HG03139 (cell line): Measurements from ENCODE around the gene PLXNA4.

Experiments
- ATAC-seq: cut with Tn5 transposase; IDR thresholded peaks from one replicate; pipeline ENCODE4 v1.9.1; 2021; ENCODE audit not compliant: unreplicated experiment

PLXNA4 gene

DNA sequence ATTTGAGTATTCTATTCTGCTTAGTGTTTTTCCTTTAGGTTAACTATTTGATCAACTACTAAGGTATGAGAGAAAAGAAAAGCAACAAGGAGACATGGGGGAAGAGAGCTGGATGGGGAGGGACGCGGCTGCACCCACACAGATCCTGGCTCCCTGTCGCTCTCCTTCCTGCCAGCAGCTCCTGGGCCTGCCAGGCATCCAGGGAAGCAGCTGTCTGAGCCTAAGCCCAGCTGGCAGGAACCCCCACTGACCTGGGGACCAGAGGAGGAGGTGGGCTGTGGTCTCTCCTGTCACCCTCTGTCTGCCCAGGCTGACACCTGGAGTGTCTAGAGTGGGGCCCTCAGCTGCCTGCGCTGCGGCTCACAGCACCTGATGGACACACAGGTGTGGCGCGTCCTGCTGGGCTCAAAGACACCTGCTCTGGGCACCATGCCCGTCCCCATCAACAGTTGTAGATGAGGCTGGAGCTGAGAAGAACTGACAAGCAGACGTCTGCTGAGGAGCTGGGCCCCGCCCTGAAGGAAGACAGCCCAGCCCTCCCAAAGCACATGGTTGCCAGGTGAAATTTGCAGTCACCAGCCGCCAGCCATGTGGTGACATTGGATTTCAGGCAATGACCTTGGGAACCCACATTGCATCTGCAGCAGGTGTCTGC, 207.9 kb downstream of the PLXNA4 start:
- ATAC-seq = no peak

- no peak for ATAC-seq
Measured at GRCh38 chr7:132367795-132368194, 208.5 kb downstream of the PLXNA4 start.

GRCh38 chr7:132367004-132367403, 209.3 kb downstream of the PLXNA4 start:
- ATAC-seq = no peak

DNA sequence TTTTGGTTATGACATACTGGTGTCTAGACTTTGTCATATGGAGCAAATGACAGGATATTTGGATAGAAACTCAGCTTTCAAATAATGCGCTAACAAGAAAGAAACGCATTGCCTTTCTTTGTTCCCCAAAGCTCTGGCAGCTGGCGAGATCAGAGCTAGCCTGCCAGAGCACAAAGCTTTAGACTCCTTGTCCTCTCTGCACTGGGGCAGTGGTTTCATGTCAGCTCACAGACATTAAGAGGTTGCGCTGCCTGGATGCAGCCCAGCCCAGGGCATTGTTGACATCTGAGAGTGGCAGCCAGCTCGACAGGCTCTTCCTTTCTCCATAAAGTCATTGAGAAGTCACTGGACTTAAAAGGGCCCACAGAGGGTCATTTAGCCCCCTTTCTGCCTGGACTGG, 212.0 kb downstream of the PLXNA4 start:
- no peak for ATAC-seq

GRCh38 chr7:132362059-132362458, 214.2 kb downstream of the PLXNA4 start:
- ATAC-seq = no peak

DNA sequence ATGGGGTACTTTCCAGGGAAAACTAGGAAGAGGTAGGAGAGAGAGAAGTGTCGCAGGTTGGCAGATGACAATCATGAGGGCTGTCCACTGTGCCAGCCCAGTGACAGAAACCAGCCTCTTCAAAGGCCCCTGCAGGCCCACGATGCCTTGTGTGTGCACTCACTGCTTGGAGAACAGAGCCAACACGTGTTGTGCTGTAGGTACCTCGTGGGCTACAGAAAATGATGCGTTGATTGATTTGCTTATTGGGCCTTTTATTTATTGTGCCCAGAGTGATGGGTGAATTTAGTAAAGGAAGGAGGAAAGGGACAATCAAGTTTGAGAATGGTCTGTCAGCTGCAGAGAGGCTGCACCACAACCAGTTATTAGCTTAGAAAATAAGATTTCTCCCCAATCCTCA, 215.1 kb downstream of the PLXNA4 start:
- no peak for ATAC-seq

DNA sequence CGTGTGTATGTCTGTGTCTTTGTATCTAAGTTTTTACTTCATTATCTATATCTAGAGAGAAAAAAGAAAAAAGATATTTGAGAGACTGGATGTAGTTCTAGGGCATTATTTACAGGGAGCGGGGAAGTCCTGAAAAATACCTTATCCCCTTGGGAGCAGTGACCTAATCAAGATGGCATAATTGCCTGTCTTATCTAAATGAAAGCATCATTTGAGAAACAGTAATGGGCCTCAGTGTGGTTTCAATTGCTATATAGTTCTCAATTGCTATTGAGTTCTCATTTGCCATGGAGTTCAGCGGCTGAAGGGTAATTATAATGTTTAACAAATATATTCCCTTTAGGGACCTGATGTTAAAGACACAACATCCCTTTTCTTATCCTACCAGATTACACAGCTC, 216.5 kb downstream of the PLXNA4 start:
- ATAC-seq = no peak

DNA sequence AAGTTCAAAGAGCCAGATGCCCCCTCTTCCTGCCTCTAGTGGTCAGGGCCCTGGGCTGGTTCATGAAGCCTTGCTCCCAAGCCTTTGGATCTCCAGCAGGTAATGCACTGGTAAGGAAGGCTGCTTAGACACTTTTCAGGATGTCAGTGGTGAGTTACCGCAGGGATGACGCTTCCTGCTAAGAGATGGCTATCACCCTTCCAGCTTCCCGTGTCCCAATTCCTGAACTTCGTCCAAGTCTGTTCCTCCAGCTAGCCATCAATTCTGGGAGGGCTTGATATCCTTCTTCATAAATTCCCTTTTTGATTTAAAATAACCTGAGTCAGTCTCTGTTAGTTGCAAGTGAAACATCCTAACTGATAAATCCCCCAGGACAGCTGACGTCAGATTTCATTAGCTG, 221.2 kb downstream of the PLXNA4 start:
- no peak for ATAC-seq

- ATAC-seq = no peak
Measured at GRCh38 chr7:132354527-132354926, 221.7 kb downstream of the PLXNA4 start.

DNA sequence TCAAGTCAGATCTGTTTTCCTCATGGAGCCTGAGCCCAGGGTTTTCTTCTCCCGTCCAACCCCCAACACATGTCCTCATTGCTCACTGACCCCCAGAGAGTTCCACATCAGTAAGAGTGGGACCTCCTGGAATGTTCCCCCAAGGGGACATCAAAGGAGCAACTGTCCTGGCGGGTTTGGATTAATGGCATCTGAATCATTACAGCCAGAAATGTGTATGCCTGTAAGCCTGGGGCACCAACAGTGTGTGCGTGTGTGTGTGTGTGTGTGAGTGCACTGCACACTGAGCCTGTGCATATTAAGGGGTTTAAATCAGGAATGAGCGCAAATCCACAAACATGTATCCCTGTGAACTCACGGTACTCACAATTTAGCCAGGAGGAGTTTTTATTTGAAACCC, 222.3 kb downstream of the PLXNA4 start:
- no peak for ATAC-seq

DNA sequence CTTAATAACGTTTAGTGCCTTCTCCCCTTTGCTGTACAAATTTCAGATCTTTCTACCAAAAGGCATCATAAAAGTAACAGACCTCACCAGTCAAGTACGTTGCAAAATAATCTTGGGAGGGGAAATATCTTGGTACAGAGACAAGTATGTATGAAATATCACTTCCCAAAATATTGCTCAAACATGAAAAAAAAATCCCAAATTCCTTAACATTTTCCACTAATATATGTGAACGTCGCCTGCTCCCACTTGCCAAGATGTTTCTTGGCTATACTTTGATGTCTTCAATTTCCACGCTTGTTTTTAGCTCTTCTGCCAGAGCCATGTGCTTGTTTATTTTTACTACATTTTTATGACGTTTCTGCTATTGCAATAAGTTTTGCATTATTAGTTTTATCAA, 223.5 kb downstream of the PLXNA4 start:
- ATAC-seq = no peak

GRCh38 chr7:132351954-132352499, 224.2 kb downstream of the PLXNA4 start:
- ATAC-seq = no peak

GRCh38 chr7:132350741-132351140, 225.5 kb downstream of the PLXNA4 start:
- no peak for ATAC-seq

DNA sequence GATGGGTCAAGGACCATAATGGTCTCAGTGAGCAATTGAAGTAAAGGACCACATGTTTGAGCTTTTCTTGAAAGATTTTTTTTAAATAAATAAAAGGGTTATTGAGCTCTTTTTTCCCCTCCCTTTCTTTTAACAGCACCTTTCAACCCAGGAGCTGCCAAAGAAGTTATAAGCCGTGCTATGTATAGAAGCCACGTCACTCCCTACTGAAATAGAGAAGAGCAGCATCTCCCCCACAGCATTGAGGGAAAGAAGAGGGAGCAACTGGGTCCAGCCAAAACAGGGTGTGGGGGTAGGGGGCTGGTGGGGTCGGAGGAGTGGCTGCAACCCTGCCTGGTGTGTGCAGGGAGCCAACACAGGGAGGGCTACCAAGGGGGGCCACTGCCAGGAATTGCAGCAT, 227.2 kb downstream of the PLXNA4 start:
- no peak for ATAC-seq

- ATAC-seq = no peak
Measured at GRCh38 chr7:132348341-132348740, 227.9 kb downstream of the PLXNA4 start.

- no peak for ATAC-seq
Measured at GRCh38 chr7:132347858-132348257, 228.4 kb downstream of the PLXNA4 start.

- ATAC-seq = no peak
Measured at GRCh38 chr7:132347123-132347522, 229.1 kb downstream of the PLXNA4 start.

GRCh38 chr7:132345543-132346129, 230.6 kb downstream of the PLXNA4 start:
- no peak for ATAC-seq

- ATAC-seq = no peak
Measured at GRCh38 chr7:132345030-132345429, 231.2 kb downstream of the PLXNA4 start.

- ATAC-seq = no peak
Measured at GRCh38 chr7:132343199-132343598, 233.1 kb downstream of the PLXNA4 start.

GRCh38 chr7:132337450-132338080, 238.7 kb downstream of the PLXNA4 start:
- no peak for ATAC-seq

DNA sequence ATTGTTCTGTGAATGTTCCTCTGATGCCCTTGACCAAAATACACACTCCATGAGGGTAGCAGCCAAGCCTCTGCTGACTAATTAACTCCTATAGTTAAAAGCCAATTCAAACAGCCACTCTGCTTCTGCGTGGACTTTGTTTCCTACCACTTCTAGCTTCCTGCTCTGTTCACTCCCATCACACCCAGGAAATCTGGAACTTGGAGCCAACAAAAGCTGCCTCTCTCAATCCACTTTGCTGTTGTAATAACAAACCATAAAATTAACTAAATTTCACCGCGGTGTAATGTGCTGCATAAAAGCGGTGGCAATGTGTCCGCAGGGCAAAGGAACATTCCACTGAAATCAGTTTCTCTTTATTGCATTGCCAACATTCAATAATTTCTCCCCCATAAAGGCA, 239.5 kb downstream of the PLXNA4 start:
- ATAC-seq = no peak
